Gastroesophageal sphincter (tissue), 3 donors: ENCODE results near the gene ALDOC.

Source experiments
- EP300 ChIP-seq: sonication (generic); formaldehyde crosslinking; IDR thresholded peaks from one replicate; pipeline ENCODE4 v1.6.1; 2017; ENCODE audit warnings: antibody characterized with exemption, mild to moderate bottlenecking
- POLR2A ChIP-seq, 2 donors: fragments of 450-650 bp; IDR thresholded peaks; one replicate each; pipeline ENCODE4 v1.6.1; 2017; ENCODE audit warnings: antibody characterized with exemption in 2 of 2, mild to moderate bottlenecking in 2 of 2, moderate library complexity in 1 of 2
- POLR2AphosphoS5 ChIP-seq: sonication (generic); formaldehyde crosslinking; IDR thresholded peaks from one replicate; pipeline ENCODE4 v1.6.1; 2017; ENCODE audit warnings: antibody characterized with exemption
- TF ChIP-seq, protein P1 (sequence below), 4 experiments: fragments of 200-600 bp in 2 of 4; fragments of 450-650 bp in 2 of 4; sonication (generic) in 1 of 4; IDR thresholded peaks; one replicate each; pipeline ENCODE4 v1.5.1; 2017 to 2019; ENCODE audit warnings: antibody characterized with exemption in 4 of 4, mild to moderate bottlenecking in 2 of 4, moderate library complexity in 2 of 4

- TF ChIP-seq, protein P1, sequence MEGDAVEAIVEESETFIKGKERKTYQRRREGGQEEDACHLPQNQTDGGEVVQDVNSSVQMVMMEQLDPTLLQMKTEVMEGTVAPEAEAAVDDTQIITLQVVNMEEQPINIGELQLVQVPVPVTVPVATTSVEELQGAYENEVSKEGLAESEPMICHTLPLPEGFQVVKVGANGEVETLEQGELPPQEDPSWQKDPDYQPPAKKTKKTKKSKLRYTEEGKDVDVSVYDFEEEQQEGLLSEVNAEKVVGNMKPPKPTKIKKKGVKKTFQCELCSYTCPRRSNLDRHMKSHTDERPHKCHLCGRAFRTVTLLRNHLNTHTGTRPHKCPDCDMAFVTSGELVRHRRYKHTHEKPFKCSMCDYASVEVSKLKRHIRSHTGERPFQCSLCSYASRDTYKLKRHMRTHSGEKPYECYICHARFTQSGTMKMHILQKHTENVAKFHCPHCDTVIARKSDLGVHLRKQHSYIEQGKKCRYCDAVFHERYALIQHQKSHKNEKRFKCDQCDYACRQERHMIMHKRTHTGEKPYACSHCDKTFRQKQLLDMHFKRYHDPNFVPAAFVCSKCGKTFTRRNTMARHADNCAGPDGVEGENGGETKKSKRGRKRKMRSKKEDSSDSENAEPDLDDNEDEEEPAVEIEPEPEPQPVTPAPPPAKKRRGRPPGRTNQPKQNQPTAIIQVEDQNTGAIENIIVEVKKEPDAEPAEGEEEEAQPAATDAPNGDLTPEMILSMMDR (IDR thresholded peaks at IDR 0.05) = no peak
- TF ChIP-seq POLR2A (IDR thresholded peaks at IDR 0.05) = no peak
- TF ChIP-seq POLR2AphosphoS5 = no peak
- TF ChIP-seq EP300 = no peak
Observed at GRCh38 chr17:28585851-28586250, 9.2 kb upstream of the ALDOC start.
